ENCODE results near the gene ZNF563. TPM values are rescaled to one million over a fixed set of nuclear protein-coding genes. Genes with fewer than 3 reads are reported as not detected.

The ZNF563 gene
- total RNA-seq, 4 donors from 2014 or later: 1.2 to 6.5 (median 3.4) TPM

- intact Hi-C loops (cut with DNase I; ENCODE audit: low total_unique reads) (no loop called here), in situ Hi-C loops (cut with MboI; ENCODE audit: low pct_ligation_motif_present in 1 of 4, low pct_unique_long_range_greater_than_20kb in 1 of 4, low sequenced_read_pairs in 3 of 4) (no loop called here)
- TF ChIP-seq POLR2A (IDR thresholded peaks at IDR 0.05) (no peak), CTCF (IDR thresholded peaks at IDR 0.05) (no peak), EP300 (IDR thresholded peaks at IDR 0.05; ENCODE audit: low read depth) (no peak)
- Histone ChIP-seq H3K36me3 (peaks cover 0 to 38% (median 2%) of the 10 kb centered on the region in 4 donors), H3K4me1 (peaks cover 3 to 9% (median 5%) of the 10 kb centered on the region in 4 donors), H3K9me3 (peaks cover 24 to 32% of the 10 kb centered on the region in 2 donors), H3K4me3 (no peak overlapping the region), H3K27me3 (no peaks in the 10 kb centered on the region), H3K27ac (no peak overlapping the region)
- DNase-seq: no peak
- WGBS, 2 donors (ENCODE audit: low coverage in 1 of 2): 95 to 97% methylated on average over 4 to 14 of the region's 14 CpGs
These were observed 49.2 kb downstream of the ZNF563 start for GRCh38 chr19:12284226-12284625.

DNA sequence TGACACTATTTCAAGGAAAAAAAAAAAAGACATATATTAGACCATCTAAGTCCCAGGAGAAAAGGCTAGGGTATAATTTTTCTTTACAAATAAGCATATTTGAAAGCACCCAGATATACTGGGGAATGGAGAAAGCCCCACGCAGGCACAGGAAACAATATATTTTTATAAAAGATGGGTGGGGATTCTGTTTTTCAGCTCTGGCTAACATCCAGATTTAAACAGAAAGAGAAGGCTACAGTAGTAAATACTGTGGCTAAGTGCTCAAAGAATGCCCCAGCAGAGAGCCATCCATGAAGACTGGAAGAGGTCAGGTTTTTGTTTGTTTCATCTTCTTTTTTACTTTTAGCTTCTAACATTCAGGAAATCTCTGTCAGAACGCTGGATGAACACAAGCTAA is 54.7 kb downstream of the ZNF563 start:
- Histone ChIP-seq H3K4me3 (no peak overlapping the region), H3K27me3 (no peaks in the 10 kb centered on the region), H3K36me3 (peaks cover 1 to 52% (median 21%) of the 10 kb centered on the region in 4 donors), H3K9me3 (peaks cover 76% of the 10 kb centered on the region in 2 donors), H3K27ac (no peak overlapping the region), H3K4me1 (no peaks in the 10 kb centered on the region)
- in situ Hi-C loops (cut with MboI; ENCODE audit: low pct_ligation_motif_present in 1 of 4, low pct_unique_long_range_greater_than_20kb in 1 of 4, low sequenced_read_pairs in 3 of 4) (no loop called here), intact Hi-C loops (cut with DNase I; ENCODE audit: low total_unique reads) (no loop called here)
- 75 to 82% methylated on average over 2 of the region's 2 CpGs for WGBS, 2 donors (ENCODE audit: low coverage in 1 of 2)
- no peak for TF ChIP-seq POLR2AphosphoS5 (IDR thresholded peaks at IDR 0.05)
- TF ChIP-seq POLR2A (IDR thresholded peaks at IDR 0.05): no peak
- TF ChIP-seq EP300 (IDR thresholded peaks at IDR 0.05; ENCODE audit: low read depth): no peak
- no peak for TF ChIP-seq CTCF (IDR thresholded peaks at IDR 0.05)
- DNase-seq: no peak

DNA sequence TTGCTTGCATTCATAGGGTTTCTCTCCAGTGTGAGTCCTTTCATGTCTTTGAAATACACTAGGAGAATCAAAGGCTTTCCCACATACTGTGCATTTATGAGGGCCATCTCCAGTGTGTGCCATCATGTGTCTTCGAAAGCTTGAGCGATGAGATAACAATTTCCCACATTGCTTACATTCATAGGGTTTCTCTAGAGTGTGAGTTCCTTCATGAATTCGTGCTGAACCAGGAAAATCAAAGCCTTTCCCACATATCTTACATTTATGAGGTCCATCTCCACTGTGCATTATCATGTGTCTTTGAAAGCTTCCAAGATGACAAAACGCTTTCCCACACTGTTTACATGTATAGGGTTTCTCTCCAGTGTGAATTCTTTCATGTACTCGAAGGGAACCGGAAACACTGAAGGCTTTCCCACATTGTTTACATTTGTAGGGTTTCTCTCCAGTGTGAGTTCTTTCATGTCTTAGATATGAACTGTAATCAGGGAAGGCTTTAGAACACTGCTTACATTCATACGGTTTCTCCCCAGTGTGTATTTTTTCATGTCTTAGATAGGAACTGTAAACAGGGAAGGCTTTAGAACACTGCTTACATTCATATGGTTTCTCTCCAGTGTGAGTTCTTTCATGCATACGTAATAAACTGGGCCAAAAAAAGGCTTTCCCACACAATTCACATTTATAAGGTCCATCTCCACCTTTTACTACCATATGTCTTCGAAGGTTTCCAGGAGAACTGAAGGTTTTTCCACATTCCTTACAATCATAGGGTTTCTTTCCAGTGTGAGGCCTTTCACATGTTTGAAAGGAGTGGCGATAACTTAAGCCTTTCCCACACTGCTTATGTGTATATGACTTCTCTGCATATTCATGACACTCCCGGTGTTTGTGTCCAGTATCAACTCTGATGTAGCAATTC is 60.2 kb downstream of the ZNF563 start:
- Histone ChIP-seq H3K9me3 (peaks cover 85 to 88% of the 10 kb centered on the region in 2 donors), H3K4me1 (no peaks in the 10 kb centered on the region), H3K4me3 (no peak overlapping the region), H3K36me3 (peaks cover 7 to 73% (median 42%) of the 10 kb centered on the region in 4 donors), H3K27me3 (no peaks in the 10 kb centered on the region), H3K27ac (no peak overlapping the region)
- TF ChIP-seq POLR2AphosphoS5 (IDR thresholded peaks at IDR 0.05) (no peak), POLR2A (IDR thresholded peaks at IDR 0.05) (no peak), EP300 (IDR thresholded peaks at IDR 0.05; ENCODE audit: low read depth) (no peak), CTCF (IDR thresholded peaks at IDR 0.05) (no peak)
- intact Hi-C loops (cut with DNase I; ENCODE audit: low total_unique reads): no loop called here
- DNase-seq: no peak
- in situ Hi-C loops (cut with MboI; ENCODE audit: low pct_ligation_motif_present in 1 of 4, low pct_unique_long_range_greater_than_20kb in 1 of 4, low sequenced_read_pairs in 3 of 4): no loop called here
- WGBS, 2 donors (ENCODE audit: low coverage in 1 of 2): 97 to 98% methylated on average over 7 to 11 of the region's 11 CpGs

DNA sequence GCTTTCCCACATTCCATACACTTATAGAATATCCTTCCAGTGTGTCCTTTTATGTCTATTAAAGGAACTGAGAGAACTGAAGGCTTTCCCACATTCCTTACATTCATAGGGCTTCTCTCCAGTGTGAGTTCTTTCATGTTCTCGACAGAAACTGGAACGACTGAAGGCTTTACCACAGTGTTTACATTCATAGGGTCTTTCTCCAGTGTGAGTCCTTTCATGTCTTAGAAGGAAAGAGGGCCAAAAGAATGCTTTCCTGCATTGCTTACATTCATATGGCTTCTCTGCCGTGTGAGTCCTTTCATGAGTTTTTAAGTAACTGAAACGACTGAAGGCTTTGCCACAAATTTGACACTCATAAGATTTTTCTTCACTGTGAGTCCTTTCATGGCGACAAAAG is 61.0 kb downstream of the ZNF563 start:
- Histone ChIP-seq H3K27ac (no peak overlapping the region), H3K27me3 (no peaks in the 10 kb centered on the region), H3K4me3 (no peak overlapping the region), H3K4me1 (no peaks in the 10 kb centered on the region), H3K36me3 (peaks cover 7 to 65% (median 40%) of the 10 kb centered on the region in 4 donors), H3K9me3 (peaks cover 79 to 83% of the 10 kb centered on the region in 2 donors)
- DNase-seq: no peak
- intact Hi-C loops (cut with DNase I; ENCODE audit: low total_unique reads): no loop called here
- WGBS, 2 donors (ENCODE audit: low coverage in 1 of 2): 93 to 100% methylated on average over 3 to 5 of the region's 5 CpGs
- in situ Hi-C loops (cut with MboI; ENCODE audit: low pct_ligation_motif_present in 1 of 4, low pct_unique_long_range_greater_than_20kb in 1 of 4, low sequenced_read_pairs in 3 of 4): no loop called here
- TF ChIP-seq POLR2A (IDR thresholded peaks at IDR 0.05) (no peak), EP300 (IDR thresholded peaks at IDR 0.05; ENCODE audit: low read depth) (no peak), POLR2AphosphoS5 (IDR thresholded peaks at IDR 0.05) (no peak), CTCF (IDR thresholded peaks at IDR 0.05) (no peak)
